ENCODE data around the gene FAM72B.
"Not testable (repeated sequence)": the region's sequence is repeated elsewhere in the genome, so short reads cannot be mapped to it uniquely, and the experiment has no call there.

Gene FAM72B

DNA sequence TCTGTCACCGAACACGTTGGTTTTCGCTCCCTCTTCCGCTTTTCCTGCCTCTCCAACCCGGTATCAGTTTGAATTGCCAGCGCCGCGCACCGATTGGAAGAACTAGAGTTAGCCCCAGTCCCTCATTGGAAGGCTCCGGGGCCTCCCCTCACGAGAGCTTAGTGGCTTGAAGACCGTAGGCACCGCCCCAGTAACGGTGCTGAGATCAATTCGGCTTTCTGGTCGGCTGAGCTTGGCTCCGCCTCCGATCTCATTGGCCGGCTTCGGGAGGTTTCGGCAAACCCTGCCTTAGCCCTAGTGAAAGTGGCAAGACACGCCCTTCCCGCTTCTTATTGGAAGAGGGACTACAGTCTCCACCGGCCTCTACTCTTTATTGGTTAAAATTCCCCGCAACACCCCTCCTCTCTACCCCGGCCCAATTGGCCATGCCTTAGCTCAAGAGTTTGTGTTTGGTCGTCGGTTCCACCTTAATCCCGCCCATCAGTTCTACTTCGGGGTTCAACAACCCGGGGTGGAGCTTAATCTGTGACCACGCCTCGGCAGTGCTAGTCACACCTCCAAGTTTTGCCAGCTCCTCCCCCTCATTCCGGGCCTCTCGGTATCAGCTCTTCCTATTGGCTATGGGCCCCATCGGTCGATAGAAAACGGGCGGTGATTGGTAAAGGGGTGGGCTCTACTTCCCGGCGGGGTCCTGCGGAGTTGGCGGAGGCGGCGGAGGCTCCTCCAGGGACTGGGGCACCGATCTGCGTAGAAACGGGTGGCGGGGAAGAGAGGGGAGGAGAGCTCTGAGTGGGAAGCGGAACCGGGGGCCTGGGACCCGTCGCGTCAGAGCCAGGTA lies at the start of gene FAM72B, which contains the start of gene SRGAP2C:
Gene FAM72B, minus strand, starts transcription at position 51 of the 838 bp plus-strand sequence. CDS start 851 bp downstream, outside the sequence.
Gene SRGAP2C, plus strand, starts transcription at position 686 of the 838 bp plus-strand sequence. CDS start 2,472 bp downstream, outside the sequence.
- DNase-seq: peak; percentile 85

DNA sequence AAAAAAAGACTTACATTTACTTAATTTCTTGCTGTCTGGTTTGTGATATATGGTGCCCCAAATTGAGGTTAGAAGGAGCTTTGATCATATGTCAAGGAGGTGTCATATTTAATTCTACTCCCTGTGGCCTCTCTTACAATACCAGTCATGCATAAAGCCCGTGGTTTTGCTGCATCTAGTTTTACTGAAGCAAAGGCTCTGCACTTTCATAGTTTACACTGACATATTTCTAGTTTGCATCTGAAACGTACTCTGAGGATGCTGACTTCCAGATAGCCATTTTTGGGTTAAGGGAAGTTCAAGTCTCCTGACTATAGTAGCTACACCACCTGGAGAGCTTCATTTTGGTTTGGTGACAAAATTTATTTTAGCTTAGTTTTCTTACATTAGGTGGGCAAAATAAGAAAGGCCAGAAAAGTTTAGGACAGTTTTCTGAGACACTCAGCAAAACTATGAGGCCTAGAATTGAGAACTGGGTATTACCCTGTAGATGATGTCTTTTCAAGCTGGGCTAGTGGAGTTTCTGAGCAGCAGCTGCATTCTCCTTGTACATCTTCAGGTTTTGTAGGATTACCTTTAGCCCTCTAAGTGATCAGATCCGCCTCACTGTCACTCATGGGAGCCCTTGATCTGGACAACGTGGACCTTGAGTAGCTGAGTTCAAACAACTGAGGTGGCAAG lies 48.4 kb upstream of the FAM72B start:
- not testable (repeated sequence) for DNase-seq

DNA sequence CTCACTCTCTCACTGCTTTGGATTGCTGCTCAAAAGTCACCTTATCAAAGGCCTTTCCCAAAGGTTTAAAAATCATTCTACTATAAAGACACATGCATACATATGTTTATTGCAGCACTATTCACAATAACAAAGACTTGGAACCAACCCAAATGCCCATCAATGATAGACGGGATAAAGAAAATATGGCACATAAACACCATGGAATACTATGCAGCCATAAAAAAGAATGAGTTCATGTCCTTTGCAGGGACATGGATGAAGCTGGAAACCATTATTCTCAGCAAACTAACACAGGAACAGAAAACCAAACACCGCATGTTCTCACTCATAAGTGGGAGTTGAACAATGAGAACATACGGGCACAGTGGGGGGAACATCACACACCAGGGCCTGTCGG lies 46.5 kb upstream of the FAM72B start:
- DNase-seq: not testable (repeated sequence)

DNA sequence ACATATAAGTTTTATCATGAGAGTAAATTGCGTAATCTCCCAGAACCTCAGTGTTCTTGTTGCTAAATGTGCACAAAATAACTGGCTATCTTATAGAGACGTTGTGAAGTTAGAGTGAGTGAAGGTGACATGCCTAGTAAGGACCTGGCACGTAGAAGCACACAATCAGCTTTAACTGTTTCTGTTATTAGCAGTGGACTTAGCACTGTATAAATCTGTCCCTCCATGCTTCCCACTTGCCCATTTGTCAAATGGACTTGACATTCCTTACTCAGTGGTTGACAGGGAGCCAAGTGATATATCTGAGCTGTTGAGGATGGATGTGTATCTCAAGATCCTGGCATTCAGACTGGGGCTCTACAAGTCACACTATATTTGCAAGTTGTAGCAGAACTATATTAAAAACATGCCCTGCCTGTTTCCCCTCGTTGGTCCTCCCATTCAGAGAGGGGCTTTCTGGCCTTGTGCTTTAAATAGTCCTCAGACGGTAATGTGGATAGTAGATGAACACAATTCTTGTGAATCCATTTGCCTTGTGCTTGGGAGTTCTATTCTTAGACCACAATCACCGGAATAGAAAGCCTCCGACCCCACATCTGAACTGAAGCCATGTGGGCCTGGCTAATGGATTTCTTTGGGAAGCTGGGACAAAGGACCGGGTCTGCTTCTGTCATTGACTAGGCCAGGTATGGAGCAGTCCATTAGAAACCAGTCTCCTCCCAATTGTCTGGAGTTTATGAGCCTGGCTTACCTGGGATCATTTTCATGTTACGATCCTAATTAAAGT lies 43.6 kb upstream of the FAM72B start:
- DNase-seq: not testable (repeated sequence)

DNA sequence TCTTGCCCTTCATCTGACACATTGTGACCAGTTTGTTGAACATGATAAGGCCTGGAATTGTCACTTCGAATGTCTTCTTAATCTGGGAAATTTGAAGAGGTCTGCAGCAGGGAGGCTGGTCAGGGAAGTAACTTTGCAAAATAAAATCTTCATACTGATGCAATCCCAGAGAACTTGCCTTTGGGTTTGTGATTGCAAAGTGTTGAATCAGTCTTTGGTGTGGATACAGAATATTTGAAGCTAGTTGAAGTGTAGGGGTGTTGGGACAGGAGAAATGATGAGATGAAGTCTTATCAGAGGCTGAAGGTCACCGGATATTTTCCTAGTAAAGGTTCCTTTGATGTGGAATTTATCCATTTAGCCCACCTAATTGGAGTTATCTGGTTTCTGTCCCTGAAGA lies 42.8 kb upstream of the FAM72B start:
- not testable (repeated sequence) for DNase-seq

DNA sequence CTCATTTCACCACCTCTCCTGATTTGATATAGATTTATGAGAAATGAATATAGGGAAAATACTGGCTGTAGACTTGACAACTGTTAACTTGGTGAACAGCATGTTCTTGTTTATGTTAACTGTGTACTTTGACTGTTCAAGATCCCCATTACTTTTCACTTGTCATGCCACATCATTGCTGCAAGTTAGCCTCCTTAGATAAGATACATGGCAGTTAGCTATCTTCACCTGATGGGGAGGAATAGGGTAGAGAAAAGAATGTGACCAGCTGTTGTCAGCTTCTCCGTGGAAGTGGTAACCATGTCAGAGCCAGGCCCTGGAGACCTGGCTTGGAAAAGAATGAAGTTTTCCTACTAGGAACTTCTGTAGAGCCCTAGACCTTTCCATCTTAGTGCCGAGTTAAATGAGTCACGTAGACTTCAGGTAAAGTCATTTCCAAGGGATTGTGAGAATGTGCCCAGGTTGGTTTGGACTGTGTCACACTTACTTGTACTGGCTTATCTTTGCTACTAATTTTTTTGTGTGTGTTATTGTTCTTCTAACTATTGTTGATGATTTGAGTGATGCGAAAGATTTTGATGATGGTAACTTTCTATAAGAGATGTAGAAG lies 42.3 kb upstream of the FAM72B start:
- not testable (repeated sequence) for DNase-seq

DNA sequence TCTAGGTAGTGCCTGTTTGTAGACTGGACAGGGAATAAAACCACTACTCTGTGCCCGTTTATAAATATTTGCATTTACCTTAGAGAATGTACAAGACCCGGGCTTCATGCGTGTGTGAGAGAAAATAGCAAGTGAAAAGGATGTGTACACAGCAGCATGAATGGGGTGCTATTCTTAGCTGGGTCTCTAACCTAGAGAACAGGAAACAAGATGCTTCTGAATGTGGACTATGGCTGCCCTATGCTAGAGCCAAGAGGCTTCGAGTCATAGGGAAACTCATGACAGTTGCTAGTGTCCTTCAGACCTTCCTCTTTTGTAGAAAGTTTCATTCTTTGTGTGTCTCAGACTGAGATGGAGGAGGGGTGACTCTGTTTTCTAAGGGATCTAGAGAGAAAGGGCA lies 40.6 kb upstream of the FAM72B start:
- not testable (repeated sequence) for DNase-seq

DNA sequence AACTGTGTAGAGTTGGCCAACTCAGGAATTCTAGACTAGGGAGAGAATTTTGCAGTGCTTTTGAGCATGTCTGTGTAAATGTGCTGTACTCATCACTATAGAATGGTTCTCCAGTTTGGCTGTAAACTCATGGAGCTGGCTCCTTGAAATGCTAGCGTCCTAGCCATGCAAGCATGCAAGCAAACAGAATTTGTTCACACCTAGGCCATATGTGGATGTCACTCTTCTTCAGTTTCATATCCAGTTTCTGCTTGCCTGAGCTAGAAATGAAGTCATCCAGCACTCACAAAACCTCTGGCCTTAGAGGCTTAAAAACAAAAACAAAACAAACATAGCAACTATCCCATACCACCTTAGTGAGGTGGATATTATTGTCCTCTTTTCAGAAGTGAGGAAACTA lies 37.6 kb upstream of the FAM72B start:
- DNase-seq: not testable (repeated sequence)

DNA sequence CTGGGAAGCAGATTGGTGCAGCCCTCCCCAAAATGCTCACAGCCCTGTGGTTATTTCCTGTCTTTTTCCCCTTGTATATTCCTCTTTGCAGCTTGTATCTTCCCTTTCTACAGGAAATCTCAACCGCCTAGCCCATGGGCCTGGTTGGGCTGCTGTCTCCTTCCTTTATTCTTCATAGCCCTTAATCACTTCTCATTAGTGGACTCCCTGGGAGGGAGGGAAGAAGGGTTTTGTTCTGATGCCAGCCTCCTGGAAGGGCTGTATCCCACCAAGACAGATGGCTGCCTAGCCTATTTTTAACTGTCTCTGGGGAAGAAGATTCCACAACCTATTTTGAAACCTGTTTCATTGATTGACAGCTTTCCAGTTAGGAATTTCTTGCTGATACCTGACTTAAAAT lies 32.5 kb upstream of the FAM72B start:
- DNase-seq: not testable (repeated sequence)

DNA sequence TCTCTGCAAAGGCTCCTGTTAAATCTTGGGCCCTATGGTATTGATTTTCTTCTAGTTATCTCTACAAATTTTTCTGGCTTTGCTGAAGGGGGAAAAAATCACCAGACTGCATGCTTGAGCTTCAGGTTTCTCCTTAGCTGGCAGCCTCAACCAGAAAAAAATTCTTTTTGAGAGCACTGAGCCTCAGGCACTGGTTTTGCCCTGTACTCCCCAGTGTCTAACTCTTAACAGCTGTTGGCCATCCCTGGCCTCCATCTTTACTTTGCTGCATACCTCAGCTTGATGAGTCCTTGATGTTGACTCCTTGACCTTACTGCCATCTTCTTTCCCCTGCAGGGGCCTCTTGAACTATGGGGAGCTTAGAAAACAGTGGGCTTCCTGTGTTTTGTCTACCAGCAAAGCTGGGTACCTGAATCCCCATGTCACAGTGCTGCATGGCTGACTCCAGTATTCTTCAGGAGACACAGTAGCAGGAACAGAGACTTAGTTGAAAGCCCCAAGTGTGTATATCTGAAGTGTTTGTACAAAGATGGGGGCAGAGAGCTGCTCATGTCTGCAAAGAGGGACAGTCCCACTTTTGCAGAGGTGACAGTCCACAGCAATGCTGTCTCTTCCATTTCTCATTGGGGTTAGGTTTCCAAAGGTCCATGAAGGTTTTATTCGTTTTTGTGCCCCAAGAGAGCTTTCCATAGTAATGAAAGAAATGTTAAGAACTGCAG lies 31.7 kb upstream of the FAM72B start:
- not testable (repeated sequence) for DNase-seq

DNA sequence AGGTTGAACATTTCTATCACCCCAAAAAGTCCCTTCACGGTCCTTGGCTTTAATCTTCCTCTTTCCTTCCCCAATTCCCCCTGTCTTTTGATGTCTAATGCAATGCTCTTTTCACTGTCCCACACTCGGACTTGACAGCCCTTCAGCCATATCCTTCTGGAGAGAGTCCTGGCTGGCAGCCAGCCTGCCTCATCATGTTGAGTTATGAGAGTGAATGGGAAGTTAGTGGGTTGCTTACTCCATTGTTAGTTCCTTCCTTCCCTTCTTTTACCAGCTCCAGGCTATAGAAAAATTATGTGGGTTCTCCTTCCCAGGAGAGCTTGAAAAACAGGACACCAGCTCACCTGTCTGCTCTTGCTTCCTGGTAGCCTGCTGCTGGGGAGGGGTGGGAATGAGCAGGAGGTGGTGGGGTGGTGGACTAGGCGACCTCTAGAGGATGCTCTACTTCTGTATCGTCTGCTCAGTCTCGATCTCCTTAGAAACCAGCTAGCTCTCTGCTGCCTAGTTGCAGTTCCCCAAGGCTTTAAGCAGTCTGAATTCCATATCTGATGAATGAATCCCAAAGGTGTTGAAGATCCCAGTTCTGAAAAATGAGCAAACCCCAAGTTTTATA lies 30.5 kb upstream of the FAM72B start:
- not testable (repeated sequence) for DNase-seq

DNA sequence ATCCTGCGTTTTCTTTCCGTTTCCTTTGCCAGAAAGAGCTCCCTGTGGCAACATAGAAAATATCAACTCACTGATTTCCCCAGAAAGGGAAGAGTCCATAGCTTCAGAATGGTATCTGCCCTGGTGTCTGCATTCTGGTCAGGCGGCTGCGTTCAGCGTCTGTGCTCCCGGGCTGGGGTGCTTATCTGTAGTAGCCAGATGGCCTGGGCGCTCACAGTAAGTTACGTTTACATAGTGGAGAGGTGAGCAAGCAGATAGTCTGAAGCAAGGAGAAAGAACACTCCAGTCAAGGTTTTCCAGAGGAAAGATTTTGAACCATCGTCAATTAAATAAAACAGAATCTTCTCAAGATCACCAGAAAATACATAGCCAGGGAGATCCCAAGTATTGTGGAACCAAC lies 29.4 kb upstream of the FAM72B start:
- DNase-seq: not testable (repeated sequence)

DNA sequence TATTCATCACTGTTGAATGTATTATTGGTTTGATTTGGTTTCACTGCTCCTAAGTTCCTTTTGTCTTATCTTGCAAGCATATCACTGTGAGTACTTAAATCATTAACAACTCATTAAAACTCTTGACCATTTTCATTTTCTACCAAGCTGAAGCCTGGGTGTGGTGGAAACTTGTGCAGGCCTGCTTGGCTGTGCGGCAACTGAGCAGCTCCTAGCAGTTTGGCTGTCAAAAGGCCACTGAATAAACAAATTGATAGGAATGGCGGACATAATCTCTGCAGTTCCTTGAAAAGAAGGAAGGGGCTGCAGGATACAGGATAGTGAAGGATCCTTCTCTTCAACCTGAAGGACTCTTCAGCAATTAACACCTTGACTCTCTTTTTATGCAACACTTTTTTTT lies 26.6 kb upstream of the FAM72B start:
- DNase-seq: not testable (repeated sequence)

DNA sequence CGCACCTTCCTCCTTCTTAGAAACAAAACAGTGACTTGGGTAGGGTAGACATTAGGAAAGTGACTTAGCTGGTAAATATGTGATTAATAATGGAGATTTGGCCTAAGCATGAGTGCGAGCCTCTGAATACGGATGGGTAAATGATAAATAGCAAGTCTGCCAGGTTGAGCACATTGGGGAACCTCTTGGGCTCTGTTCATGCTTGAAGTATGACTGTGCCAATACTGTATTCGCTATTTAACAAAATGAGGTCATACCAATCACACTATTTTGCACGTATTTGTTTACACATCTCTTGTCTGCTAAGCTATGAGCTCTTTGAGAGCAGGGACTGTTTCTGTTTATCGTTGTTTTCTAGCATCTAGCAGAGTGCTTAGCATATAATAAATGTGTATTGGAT lies 24.2 kb upstream of the FAM72B start:
- not testable (repeated sequence) for DNase-seq

DNA sequence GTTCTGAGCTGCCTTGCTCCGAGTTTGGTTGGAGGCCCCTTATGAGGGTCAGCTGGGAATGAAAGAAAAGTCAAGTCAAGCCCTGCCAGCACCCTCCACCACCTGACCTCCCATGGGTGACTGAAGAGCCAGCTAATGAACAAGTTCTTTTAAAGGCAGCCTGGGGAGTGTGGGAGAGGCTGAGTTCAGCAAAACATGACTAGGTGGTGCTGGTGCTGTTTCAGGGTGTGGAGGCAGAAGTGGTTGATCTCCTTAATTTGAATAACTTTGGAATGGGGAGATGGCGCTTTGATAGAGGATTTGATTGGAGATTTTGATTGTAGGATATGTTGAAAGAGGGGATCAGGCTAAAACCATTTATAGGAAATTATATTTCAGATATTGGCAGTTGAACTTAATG lies 23.2 kb upstream of the FAM72B start:
- DNase-seq: not testable (repeated sequence)

DNA sequence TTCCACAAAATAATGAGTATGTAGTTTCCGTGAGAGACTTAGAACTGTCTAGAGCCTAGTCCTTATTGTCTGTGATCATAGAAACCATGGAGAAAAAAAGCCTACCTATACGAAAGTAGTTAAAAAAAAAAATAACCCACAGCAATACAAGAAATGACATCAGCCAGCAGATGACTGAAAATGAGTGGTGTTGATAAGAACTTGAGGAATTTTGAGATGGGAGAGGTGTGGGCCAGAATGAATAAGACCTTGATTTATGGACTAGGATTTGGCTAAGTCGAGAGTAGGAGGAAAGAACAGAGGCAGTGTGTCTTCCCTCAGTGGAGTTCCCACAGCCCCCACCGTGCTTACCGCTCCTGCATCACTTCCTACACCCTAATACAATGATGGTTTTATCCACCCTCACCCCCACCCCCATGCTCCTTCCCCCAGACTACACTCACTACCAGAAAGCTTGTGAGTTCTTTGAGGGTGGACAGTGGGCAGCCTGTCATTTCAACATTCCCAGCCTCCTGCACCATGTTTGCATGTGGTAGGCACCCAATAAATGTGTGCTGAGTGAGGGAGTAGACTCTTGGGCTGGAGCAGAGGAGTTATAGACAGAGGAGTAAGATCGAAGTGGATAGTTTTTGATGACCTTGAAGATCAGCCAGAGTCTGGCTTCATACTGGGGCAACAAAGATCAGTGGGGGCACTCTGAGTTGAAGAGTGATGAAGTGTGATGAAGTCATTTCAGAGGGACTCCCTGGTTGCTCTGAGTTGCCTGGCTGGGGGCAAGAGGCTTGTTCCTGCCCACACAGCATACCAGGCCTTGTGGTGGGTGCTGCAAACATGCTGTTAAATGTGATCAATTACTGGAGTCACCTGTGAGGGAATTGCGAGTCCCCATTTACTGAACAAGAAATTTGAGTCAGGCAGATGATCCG lies 21.9 kb upstream of the FAM72B start:
- not testable (repeated sequence) for DNase-seq

DNA sequence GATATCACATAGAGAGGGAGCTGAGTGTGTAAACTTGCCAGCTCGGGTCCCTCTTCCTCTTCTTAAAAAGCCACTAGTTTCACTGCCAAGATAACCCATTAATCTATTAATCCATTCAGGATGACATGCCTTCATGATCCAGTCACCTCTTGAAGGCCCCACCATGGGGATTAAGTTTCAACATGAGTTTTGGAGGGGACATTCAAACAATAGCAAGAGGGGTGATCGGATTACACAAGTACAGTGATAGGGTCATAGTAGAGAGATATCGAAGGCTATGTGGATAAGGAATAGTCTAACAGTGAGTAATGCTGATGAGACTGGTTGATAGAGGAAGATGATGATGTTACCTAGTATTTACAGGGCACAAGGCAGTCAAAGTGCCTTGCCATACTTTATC lies 18.8 kb upstream of the FAM72B start:
- not testable (repeated sequence) for DNase-seq

DNA sequence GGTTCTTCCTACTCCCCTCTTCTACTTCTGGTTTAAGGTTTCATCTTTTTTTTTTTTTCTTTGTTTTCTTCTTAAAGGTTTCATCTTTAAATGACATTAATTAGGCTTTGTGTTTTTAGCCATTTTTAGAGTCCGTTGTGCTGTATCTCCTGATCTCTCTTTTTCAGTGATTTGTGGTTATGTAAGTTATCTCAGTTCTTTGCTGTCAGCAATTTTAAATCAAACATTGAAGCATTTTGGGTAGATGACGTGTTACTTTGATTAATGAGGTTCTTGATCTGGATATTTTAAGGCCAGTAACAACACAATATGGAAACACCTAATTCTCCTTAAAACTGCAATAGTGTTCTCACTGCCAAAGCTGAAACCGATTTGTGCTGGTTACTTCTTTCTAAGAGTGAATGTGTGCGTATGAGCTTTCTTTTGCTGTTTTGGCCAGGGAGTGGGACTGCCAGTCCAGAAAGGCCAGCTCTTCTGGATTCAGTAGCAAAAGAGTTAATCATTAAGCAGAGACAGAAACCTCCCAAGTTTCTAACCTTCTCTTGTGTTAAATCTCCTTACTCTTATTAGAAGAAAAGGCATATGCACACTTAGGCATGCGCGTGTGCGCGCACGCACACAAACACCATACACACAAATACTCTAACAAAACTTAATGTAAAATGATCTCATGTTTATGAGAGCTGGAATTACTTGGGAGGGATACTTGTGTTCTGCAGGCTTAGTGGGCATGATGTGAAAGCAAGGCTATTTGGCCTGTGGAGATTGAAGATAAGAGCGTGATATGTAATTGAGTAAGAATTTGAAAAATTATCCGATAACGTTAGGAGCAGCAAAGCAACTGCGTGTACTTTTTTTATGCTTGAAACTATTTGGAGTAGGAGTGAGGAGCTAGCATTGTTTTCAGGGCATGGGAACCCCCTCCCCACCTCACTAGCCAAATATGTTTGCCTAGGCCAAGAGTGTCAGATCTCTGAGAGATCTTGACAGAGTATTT lies 17.1 kb upstream of the FAM72B start:
- DNase-seq: not testable (repeated sequence)

DNA sequence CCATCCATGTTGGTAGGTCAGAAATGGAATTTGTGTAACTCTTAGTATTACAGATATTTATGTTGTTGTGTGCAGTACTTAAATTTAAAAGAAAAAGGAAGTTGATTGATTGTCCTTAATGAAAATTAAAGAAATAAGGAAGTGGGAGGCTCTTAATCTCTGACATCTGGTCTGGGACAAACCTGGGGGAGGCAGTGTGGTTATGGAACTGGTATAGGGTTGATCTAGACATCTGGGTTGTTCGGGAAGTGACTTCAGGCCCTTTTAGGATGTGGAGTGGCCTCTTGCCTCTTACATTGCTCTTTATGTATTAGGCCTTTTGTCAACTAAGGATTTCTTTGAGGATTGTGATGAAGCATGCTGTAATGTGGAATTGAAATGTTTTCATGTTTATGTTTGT lies 16.1 kb upstream of the FAM72B start:
- DNase-seq: not testable (repeated sequence)
